ENCODE measurements around the gene TMEM151B. TPM values are rescaled to one million over a fixed set of nuclear protein-coding genes. Genes with fewer than 3 reads are reported as not detected.

TMEM151B gene
- total RNA-seq = 0.29 TPM in 1 of 2 replicates, not detected in the other

DNA sequence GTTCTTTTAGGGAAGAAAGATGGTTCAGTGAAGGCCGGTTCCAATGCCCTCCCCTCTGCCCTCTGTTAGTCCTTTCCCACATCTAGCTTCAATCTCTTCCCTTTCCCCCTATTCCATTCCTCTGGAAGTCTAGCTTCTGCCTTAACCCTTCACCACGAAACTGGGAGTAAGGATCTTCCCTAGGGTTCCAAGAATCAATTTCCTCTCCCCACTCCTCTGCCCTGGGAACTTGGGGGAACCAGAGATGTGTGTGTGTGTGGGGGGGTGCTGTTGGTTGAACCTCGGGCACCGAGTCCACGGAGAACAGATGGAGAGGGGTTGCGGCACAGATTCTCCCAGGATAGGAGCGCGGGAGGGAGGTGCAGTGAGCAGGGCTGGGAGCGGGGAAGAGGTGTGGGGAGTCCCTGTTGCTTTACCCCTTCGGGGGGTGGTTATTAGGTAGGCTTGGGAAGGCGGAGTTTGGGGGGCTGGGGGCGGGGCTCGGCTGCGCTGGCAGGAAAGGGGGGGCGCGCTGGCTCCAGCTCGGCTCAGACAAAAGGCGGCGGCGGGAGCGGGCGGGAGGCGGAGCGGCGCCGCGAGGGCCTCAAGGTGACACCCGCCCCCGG, at the start of gene TMEM151B:
TSS of gene TMEM151B (plus strand) at position 530 of the 605 bp plus-strand sequence. CDS start 293 bp downstream, outside the sequence.
- Mint-ChIP-seq H3K4me3 (peak within 1 kb of the TSS; percentile 54), H3K27me3 (ENCODE audit: insufficient read depth) (peaks cover 50% of the 10 kb centered on the region), H3K4me1 (ENCODE audit: low read depth) (peaks cover 31% of the 10 kb centered on the region), H3K36me3 (ENCODE audit: low read depth) (no peaks in the 10 kb centered on the region), H3K27ac (no peak within 1 kb of the TSS), H3K9me3 (no peaks in the 10 kb centered on the region)
- no peak for DNase-seq (ENCODE audit: low spot score)
- intact Hi-C loops (cut with micrococcal nuclease) = loop anchor here (2.0 kb wide), 3 partner anchors 27 to 185 kb away; no protein-coding TSS in a partner anchor

GRCh38 chr6:44220913-44221290, 49.3 kb upstream of the TMEM151B start:
- H3K4me1 Mint-ChIP-seq (ENCODE audit: low read depth) = peaks cover 43% of the 10 kb centered on the region
- no peaks in the 10 kb centered on the region for H3K9me3 Mint-ChIP-seq
- no peak overlapping the region for H3K4me3 Mint-ChIP-seq
- intact Hi-C loops (cut with micrococcal nuclease) = loop anchor here (5.0 kb wide), 1 partner anchor 449 kb away; the partner anchor contains the start of gene VEGFA
- peak overlapping the region; percentile 49 for H3K27ac Mint-ChIP-seq
- no peak for DNase-seq (ENCODE audit: low spot score)
- H3K27me3 Mint-ChIP-seq (ENCODE audit: insufficient read depth) = peaks cover 11% of the 10 kb centered on the region
- H3K36me3 Mint-ChIP-seq (ENCODE audit: low read depth) = peaks cover 2% of the 10 kb centered on the region

GRCh38 chr6:44221291-44221960, 48.8 kb upstream of the TMEM151B start:
- DNase-seq (ENCODE audit: low spot score) = peak; percentile 68
- Mint-ChIP-seq H3K27ac (peak overlapping the region; percentile 52), H3K4me1 (ENCODE audit: low read depth) (peaks cover 43% of the 10 kb centered on the region), H3K36me3 (ENCODE audit: low read depth) (peaks cover 2% of the 10 kb centered on the region), H3K27me3 (ENCODE audit: insufficient read depth) (peaks cover 11% of the 10 kb centered on the region), H3K9me3 (no peaks in the 10 kb centered on the region), H3K4me3 (no peak overlapping the region)
- intact Hi-C loops (cut with micrococcal nuclease) = loop anchor here (5.0 kb wide), 1 partner anchor 449 kb away; the partner anchor contains the start of gene VEGFA

GRCh38 chr6:44221961-44222335, 48.3 kb upstream of the TMEM151B start:
- H3K36me3 Mint-ChIP-seq (ENCODE audit: low read depth) = peaks cover 2% of the 10 kb centered on the region
- no peaks in the 10 kb centered on the region for H3K9me3 Mint-ChIP-seq
- peak overlapping the region; percentile 83 for H3K4me3 Mint-ChIP-seq
- H3K27ac Mint-ChIP-seq = peak overlapping the region; percentile 52
- intact Hi-C loops (cut with micrococcal nuclease) = loop anchor here (5.0 kb wide), 1 partner anchor 450 kb away; the partner anchor contains the start of gene VEGFA
- H3K27me3 Mint-ChIP-seq (ENCODE audit: insufficient read depth) = peaks cover 8% of the 10 kb centered on the region
- no peak for DNase-seq (ENCODE audit: low spot score)
- peaks cover 43% of the 10 kb centered on the region for H3K4me1 Mint-ChIP-seq (ENCODE audit: low read depth)

GRCh38 chr6:44222486-44223318, 47.5 kb upstream of the TMEM151B start:
- intact Hi-C loops (cut with micrococcal nuclease) = loop anchor here (1.0 to 5.0 kb wide), 3 partner anchors 15 to 450 kb away; partner anchors contain the start of gene VEGFA
- peak overlapping the region; percentile 83 for H3K4me3 Mint-ChIP-seq
- peak overlapping the region; percentile 73 for H3K27ac Mint-ChIP-seq
- peaks cover 5% of the 10 kb centered on the region for H3K27me3 Mint-ChIP-seq (ENCODE audit: insufficient read depth)
- no peaks in the 10 kb centered on the region for H3K9me3 Mint-ChIP-seq
- peaks cover 2% of the 10 kb centered on the region for H3K36me3 Mint-ChIP-seq (ENCODE audit: low read depth)
- DNase-seq (ENCODE audit: low spot score) = no peak
- peaks cover 43% of the 10 kb centered on the region for H3K4me1 Mint-ChIP-seq (ENCODE audit: low read depth)

- intact Hi-C loops (cut with micrococcal nuclease) = loop anchor here (1.0 to 5.0 kb wide), 6 partner anchors 14 to 451 kb away; partner anchors contain the start of gene VEGFA
- H3K36me3 Mint-ChIP-seq (ENCODE audit: low read depth) = peaks cover 2% of the 10 kb centered on the region
Observed at GRCh38 chr6:44223319-44224028, 46.8 kb upstream of the TMEM151B start, which contains the start of gene SLC29A1. Gene SLC29A1, plus strand, starts transcription at chr6:44223595. Its CDS starts 3,719 bp downstream, at chr6:44227314.

GRCh38 chr6:44224029-44224964, 46.0 kb upstream of the TMEM151B start:
- H3K27me3 Mint-ChIP-seq (ENCODE audit: insufficient read depth) = no peaks in the 10 kb centered on the region
- peaks cover 36% of the 10 kb centered on the region for H3K4me1 Mint-ChIP-seq (ENCODE audit: low read depth)
- DNase-seq (ENCODE audit: low spot score) = no peak
- no peaks in the 10 kb centered on the region for H3K9me3 Mint-ChIP-seq
- peak overlapping the region; percentile 89 for H3K4me3 Mint-ChIP-seq
- intact Hi-C loops (cut with micrococcal nuclease) = loop anchor here (1.0 to 5.0 kb wide), 4 partner anchors 22 to 452 kb away; partner anchors contain the start of gene VEGFA
- H3K36me3 Mint-ChIP-seq (ENCODE audit: low read depth) = peaks cover 2% of the 10 kb centered on the region
- H3K27ac Mint-ChIP-seq = peak overlapping the region; percentile 83

More at GRCh38 chr6:44223319-44224028, 46.8 kb upstream of the TMEM151B start, which contains the start of gene SLC29A1:
- DNase-seq (ENCODE audit: low spot score) = peak; percentile 78
- H3K4me3 Mint-ChIP-seq = peak within 1 kb of the TSS; percentile 89
- no peaks in the 10 kb centered on the region for H3K27me3 Mint-ChIP-seq (ENCODE audit: insufficient read depth)
- peaks cover 38% of the 10 kb centered on the region for H3K4me1 Mint-ChIP-seq (ENCODE audit: low read depth)
- no peaks in the 10 kb centered on the region for H3K9me3 Mint-ChIP-seq
- peak within 1 kb of the TSS; percentile 83 for H3K27ac Mint-ChIP-seq

GRCh38 chr6:44224965-44225305, 45.3 kb upstream of the TMEM151B start:
- intact Hi-C loops (cut with micrococcal nuclease) = loop anchor here (1.0 to 5.0 kb wide), 4 partner anchors 21 to 453 kb away; partner anchors contain the start of gene VEGFA
- H3K4me1 Mint-ChIP-seq (ENCODE audit: low read depth) = peaks cover 36% of the 10 kb centered on the region
- H3K27me3 Mint-ChIP-seq (ENCODE audit: insufficient read depth) = no peaks in the 10 kb centered on the region

GRCh38 chr6:44225579-44226325, 44.5 kb upstream of the TMEM151B start:
- DNase-seq (ENCODE audit: low spot score) = no peak
- Mint-ChIP-seq H3K36me3 (ENCODE audit: low read depth) (peaks cover 7% of the 10 kb centered on the region), H3K4me3 (peak overlapping the region; percentile 64), H3K4me1 (ENCODE audit: low read depth) (peaks cover 36% of the 10 kb centered on the region), H3K27me3 (ENCODE audit: insufficient read depth) (no peaks in the 10 kb centered on the region), H3K9me3 (no peaks in the 10 kb centered on the region), H3K27ac (no peak overlapping the region)
- intact Hi-C loops (cut with micrococcal nuclease) = no loop called here

More at GRCh38 chr6:44224965-44225305, 45.3 kb upstream of the TMEM151B start:
- no peaks in the 10 kb centered on the region for H3K9me3 Mint-ChIP-seq
- no peak overlapping the region for H3K27ac Mint-ChIP-seq
- H3K36me3 Mint-ChIP-seq (ENCODE audit: low read depth) = peaks cover 2% of the 10 kb centered on the region
- H3K4me3 Mint-ChIP-seq = peak overlapping the region; percentile 89
- DNase-seq (ENCODE audit: low spot score) = no peak

GRCh38 chr6:44226368-44227147, 43.7 kb upstream of the TMEM151B start:
- H3K27me3 Mint-ChIP-seq (ENCODE audit: insufficient read depth) = no peaks in the 10 kb centered on the region
- H3K4me1 Mint-ChIP-seq (ENCODE audit: low read depth) = peaks cover 31% of the 10 kb centered on the region
- DNase-seq (ENCODE audit: low spot score) = no peak
- intact Hi-C loops (cut with micrococcal nuclease) = no loop called here
- no peak overlapping the region for H3K4me3 Mint-ChIP-seq
- no peak overlapping the region for H3K27ac Mint-ChIP-seq
- H3K9me3 Mint-ChIP-seq = no peaks in the 10 kb centered on the region
- H3K36me3 Mint-ChIP-seq (ENCODE audit: low read depth) = peaks cover 10% of the 10 kb centered on the region

All from activated T-helper 1 cell treated with anti-CD3 and anti-CD28 coated beads, Interleukin-12 subunit alpha, Interleukin-12 subunit beta, Interleukin-2, Interleukin-4 antibody, amounts not matched to agents 30 ng/mL and 10 ng/mL and 1 ng/mL, durations not matched to agents 14 hours and 24 hours and 36 hours (primary cell).